22Rv1 (cell line): ENCODE results near the gene NFE2L3.
"Not testable (repeated sequence)": the region's sequence is repeated elsewhere in the genome, so short reads cannot be mapped to it uniquely, and the experiment has no call there.

Experiments used
- H3K27ac ChIP-seq: fragments of 450-650 bp; 2 replicates; pipeline ENCODE4 v1.5.1; 2017
- ZFX ChIP-seq: fragments of 450-650 bp; IDR thresholded peaks from 2 replicates; pipeline ENCODE4 v1.6.1; 2017; ENCODE audit warnings: antibody characterized with exemption, borderline replicate concordance
- TF ChIP-seq, protein P1 (sequence below): fragments of 450-650 bp; IDR thresholded peaks from 2 replicates; pipeline ENCODE4 v1.5.1; 2017; ENCODE audit warnings: mild to moderate bottlenecking

NFE2L3 gene

DNA sequence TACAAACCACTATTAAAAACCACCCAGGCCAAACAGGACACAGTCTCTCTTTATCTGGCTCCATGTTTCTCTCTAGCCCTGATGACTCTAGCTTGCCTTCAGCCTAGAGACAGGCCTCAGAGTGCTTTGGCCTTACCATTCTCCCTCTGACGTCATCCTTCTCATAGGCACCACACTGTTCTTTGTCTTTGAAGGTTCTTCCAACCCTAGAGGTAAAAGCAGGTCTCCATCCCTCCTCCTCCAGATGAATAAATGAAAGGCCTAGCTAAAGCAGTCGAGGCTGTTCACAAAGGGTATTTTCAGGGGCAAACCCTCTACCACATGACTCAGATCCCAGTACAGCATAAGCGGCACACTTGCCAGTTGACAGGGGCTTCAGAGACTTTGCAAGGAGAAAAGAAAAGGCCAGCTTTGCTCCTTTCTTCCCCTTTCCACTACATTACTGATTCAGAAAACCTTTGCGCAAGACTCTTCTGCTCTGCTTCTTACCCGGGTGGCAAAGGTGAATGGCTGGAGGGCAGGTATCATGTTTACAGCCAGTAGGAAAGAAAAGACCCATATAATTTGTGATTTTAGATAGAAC lies 14.8 kb downstream of the NFE2L3 start:
- TF ChIP-seq, protein P1, sequence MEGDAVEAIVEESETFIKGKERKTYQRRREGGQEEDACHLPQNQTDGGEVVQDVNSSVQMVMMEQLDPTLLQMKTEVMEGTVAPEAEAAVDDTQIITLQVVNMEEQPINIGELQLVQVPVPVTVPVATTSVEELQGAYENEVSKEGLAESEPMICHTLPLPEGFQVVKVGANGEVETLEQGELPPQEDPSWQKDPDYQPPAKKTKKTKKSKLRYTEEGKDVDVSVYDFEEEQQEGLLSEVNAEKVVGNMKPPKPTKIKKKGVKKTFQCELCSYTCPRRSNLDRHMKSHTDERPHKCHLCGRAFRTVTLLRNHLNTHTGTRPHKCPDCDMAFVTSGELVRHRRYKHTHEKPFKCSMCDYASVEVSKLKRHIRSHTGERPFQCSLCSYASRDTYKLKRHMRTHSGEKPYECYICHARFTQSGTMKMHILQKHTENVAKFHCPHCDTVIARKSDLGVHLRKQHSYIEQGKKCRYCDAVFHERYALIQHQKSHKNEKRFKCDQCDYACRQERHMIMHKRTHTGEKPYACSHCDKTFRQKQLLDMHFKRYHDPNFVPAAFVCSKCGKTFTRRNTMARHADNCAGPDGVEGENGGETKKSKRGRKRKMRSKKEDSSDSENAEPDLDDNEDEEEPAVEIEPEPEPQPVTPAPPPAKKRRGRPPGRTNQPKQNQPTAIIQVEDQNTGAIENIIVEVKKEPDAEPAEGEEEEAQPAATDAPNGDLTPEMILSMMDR = no peak
- TF ChIP-seq ZFX = no peak
- H3K27ac ChIP-seq = peak overlapping the region; percentile 44

DNA sequence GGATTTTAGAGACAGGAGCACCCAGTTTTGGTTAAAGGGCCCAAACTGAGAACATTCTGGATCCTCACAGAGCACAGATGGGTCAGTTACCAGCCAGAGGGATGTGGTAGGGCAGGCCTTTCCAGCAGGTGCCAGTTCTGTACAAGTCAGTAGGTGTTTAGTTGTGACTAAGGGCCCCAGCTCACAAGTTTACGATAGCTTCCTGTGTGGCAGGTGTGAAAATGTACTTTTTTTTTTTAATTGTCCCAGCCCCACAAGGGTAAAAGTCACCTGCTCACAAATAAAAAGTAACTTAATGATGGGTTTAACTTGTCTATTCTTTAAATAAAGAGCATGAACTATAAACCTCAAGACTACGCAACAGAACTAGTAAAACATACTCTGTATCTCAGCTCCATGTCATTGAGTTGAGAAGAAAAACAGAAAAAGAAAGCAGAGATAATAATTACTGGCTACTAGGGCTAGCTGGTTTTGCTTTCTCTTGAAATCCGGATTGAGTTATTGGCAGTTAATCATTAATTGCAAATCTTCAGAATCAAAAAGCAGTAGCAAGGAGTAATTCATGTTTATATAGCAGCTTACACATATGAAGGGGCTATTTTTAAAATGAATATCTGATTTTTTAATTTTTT lies 15.4 kb downstream of the NFE2L3 start:
- peak overlapping the region; percentile 44 for H3K27ac ChIP-seq
- TF ChIP-seq, protein P1 = no peak
- TF ChIP-seq ZFX = no peak

DNA sequence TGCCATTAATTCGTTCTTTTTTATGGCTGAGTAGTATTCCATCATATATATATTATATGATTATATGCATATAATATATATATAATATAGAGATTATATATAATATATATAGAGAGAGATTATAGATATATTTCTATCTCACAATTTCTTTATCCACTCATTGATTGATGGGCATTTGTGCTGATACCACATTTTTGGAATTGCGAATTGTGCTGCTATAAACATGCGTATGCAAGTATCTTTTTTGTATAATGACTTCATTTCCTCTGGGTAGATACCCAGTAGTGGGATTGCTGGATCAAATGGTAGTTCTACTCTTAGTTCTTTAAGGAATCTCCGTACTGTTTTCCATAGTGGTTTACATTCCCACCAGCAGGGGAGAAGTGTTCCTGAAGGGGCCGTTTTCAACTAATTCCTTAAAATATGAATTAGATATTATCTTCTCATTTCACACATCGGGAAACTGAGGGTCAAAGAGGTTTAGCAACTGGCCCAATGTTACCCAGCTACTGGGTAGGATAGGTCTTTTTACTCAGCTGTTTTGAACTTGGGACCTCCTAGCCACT lies 16.5 kb downstream of the NFE2L3 start:
- no peak for TF ChIP-seq ZFX
- H3K27ac ChIP-seq = no peak overlapping the region

DNA sequence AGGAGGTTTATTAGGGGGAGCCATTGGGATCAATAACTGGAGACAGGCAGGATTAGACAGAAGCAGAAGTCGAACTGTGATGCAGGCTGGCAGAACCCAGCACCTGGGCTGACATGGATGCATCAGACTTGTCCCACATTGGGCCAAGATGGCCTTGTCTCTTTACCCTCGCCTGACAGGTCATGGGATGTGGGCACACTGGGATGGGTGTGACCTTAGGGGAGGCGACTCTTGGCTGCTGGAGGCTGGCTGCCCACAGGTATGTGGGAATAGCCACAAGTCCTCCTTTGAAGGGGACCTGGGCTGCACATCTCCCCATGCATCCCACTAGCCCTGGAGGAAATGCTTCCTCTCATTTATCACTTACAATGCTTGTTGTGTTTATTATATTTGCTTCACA lies 17.3 kb downstream of the NFE2L3 start:
- no peak for TF ChIP-seq ZFX
- TF ChIP-seq, protein P1 = no peak
- H3K27ac ChIP-seq = no peak overlapping the region

DNA sequence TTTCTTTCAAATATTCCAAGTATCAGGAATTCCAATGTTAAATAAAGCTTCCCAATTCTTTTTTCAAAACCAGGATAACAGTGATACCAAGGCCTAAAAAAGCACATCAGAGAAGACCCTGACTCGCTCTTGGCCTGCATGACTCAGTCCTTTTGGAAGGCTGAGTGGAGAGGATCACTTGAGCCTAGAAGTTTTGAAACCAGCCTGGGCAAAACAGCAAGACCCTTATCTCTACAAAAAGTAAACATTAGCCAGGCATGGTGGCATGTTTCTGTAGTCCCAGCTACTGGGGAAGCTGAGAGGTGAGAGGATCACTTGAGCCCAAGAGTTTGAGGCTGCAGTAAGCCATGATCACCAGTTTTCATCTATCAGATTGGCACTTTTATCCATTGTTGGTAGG lies 18.7 kb downstream of the NFE2L3 start:
- H3K27ac ChIP-seq = no peak overlapping the region
- TF ChIP-seq, protein P1 = no peak
- TF ChIP-seq ZFX = no peak

DNA sequence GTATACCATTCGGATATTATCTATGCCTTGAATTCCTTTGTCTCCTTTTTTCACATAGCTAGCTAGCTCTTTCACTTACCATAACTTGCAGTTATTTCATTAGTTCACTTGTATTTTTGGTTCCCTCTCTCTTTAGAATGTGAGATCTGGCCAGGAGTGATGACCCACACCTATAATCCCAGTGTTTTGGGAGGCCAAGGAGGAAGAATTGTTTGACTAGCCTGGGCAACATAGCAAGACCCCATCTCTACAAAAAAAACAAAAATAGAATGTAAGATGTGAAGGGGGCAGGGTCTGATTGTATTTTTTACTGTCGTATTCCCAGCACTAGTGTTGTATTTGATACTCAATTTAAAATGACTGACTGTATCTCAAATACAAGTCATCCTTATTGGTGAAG lies 19.6 kb downstream of the NFE2L3 start:
- H3K27ac ChIP-seq = no peak overlapping the region
- no peak for TF ChIP-seq ZFX
- TF ChIP-seq, protein P1 = no peak

DNA sequence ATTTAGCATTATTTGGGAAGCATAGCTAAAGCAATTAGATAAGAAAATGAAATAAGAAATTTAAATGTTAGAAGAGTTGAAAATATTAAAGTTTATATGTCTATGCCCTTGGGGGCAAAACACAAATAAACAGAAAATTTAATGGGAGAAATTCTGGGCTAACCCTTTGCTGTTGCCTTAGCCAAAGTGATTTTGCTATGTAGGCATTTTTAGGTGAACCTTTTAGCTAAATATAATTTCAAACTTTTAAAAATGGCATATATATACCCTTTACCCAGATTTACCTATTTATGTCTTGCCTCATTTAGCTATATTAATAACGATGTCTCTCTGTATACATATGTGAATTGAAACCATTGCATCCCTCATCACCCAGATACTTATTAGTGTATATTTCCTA lies 20.1 kb downstream of the NFE2L3 start:
- TF ChIP-seq ZFX = no peak
- TF ChIP-seq, protein P1 = no peak
- H3K27ac ChIP-seq = no peak overlapping the region

DNA sequence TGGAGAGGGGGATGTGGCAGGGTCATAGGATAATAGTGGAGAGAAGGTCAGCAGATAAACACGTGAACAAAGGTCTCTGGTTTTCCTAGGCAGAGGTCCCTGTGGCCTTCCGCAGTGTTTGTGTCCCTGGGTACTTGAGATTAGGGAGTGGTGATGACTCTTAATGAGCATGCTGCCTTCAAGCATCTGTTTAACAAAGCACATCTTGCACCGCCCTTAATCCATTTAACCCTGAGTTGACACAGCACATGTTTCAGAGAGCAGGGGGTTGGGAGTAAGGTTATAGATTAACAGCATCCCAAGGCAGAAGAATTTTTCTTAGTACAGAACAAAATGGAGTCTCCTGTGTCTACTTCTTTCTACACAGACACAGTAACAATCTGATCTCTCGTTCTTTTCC lies 23.9 kb downstream of the NFE2L3 start:
- H3K27ac ChIP-seq = not testable (repeated sequence)

DNA sequence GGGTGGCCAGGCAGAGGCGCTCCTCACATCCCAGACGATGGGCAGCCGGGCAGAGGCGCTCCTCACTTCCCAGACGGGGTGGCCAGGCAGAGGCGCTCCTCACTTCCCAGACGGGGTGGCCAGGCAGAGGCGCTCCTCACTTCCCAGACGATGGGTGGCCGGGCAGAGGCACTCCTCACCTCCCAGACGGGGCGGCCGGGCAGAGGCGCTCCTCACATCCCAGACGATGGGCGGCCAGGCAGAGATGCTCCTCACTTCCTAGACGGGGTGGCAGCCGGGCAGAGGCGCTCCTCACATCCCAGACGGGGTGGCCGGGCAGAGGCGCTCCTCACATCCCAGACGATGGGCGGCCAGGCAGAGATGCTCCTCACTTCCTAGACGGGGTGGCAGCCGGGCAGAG lies 24.7 kb downstream of the NFE2L3 start:
- H3K27ac ChIP-seq = not testable (repeated sequence)

DNA sequence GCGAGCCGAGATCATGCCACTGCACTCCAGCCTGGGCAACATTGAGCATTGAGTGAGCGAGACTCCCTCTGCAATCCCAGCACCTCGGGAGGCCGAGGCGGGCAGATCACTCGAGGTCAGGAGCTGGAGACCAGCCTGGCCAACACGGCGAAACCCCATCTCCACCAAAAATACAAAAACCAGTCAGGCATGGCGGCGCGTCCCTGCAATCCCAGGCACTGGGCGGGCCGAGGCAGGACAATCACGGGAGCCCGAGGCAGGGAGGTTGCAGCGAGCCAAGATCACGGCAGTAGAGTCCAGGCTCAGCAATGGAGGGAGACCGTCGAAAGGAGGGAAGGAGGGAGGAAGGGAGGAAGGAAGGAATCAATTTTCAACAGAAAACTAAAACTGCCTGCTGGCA lies 25.3 kb downstream of the NFE2L3 start:
- H3K27ac ChIP-seq = not testable (repeated sequence)
